ENCODE measurements around the gene ARHGEF25. TPM values are rescaled to one million over a fixed set of nuclear protein-coding genes. Genes with fewer than 3 reads are reported as not detected.

Gene ARHGEF25
- total RNA-seq, 1 donor from 2014 or later = 16.8 TPM

Other genes with a start within 250 kb of the ARHGEF25 start
- 18.8 and 19.2 TPM in 2 replicates for gene R3HDM2, start 180.4 kb upstream of the ARHGEF25 start, total RNA-seq
- not detected in 2 replicates for gene INHBC, start 176.7 kb upstream of the ARHGEF25 start, total RNA-seq
- gene INHBE, start 156.1 kb upstream of the ARHGEF25 start, total RNA-seq = 24.6 and 37.5 TPM in 2 replicates
- gene GLI1, start 151.7 kb upstream of the ARHGEF25 start, total RNA-seq = 5.8 and 6.8 TPM in 2 replicates
- 2.5 and 3.1 TPM in 2 replicates for gene ARHGAP9, start 131.6 kb upstream of the ARHGEF25 start, total RNA-seq
- 351 and 384 TPM in 2 replicates for gene MARS1, start 123.4 kb upstream of the ARHGEF25 start, total RNA-seq
- gene DDIT3, start 90.9 kb upstream of the ARHGEF25 start, total RNA-seq = 42.6 and 45.1 TPM in 2 replicates
- gene MBD6, start 88.6 kb upstream of the ARHGEF25 start, total RNA-seq = 55.3 and 58.5 TPM in 2 replicates
- gene DCTN2, start 64.2 kb upstream of the ARHGEF25 start, total RNA-seq = 94.5 and 107 TPM in 2 replicates
- 7.2 and 8.6 TPM in 2 replicates for gene KIF5A, start 61.4 kb upstream of the ARHGEF25 start, total RNA-seq
- 43.3 and 43.6 TPM in 2 replicates for gene PIP4K2C, start 20.2 kb upstream of the ARHGEF25 start, total RNA-seq
- gene DTX3, start 6.6 kb upstream of the ARHGEF25 start, total RNA-seq = 18.3 and 20.8 TPM in 2 replicates
- 2.5 and 2.6 TPM in 2 replicates for gene B4GALNT1, start 21.8 kb downstream of the ARHGEF25 start, total RNA-seq
- 194 and 215 TPM in 2 replicates for gene OS9, start 82.7 kb downstream of the ARHGEF25 start, total RNA-seq
- 0.14 and 0.17 TPM in 2 replicates for gene AGAP2, start 127.3 kb downstream of the ARHGEF25 start, total RNA-seq
- 18.6 and 22.9 TPM in 2 replicates for gene TSPAN31, start 133.6 kb downstream of the ARHGEF25 start, total RNA-seq
- 113 and 133 TPM in 2 replicates for gene CDK4, start 140.9 kb downstream of the ARHGEF25 start, total RNA-seq
- gene MARCHF9, start 143.7 kb downstream of the ARHGEF25 start, total RNA-seq = 11.3 and 13.0 TPM in 2 replicates
- gene CYP27B1, start 155.6 kb downstream of the ARHGEF25 start, total RNA-seq = 1.5 TPM in 2 replicates
- gene METTL1, start 160.7 kb downstream of the ARHGEF25 start, total RNA-seq = 21.1 and 25.7 TPM in 2 replicates
- 8.1 and 11.6 TPM in 2 replicates for gene EEF1AKMT3, start 161.2 kb downstream of the ARHGEF25 start, total RNA-seq
- 26.6 and 30.0 TPM in 2 replicates for gene TSFM, start 171.4 kb downstream of the ARHGEF25 start, total RNA-seq
- gene AVIL, start 207.3 kb downstream of the ARHGEF25 start, total RNA-seq = 2.5 and 3.2 TPM in 2 replicates
- 87.1 and 91.9 TPM in 2 replicates for gene CTDSP2, start 235.3 kb downstream of the ARHGEF25 start, total RNA-seq